ENCODE results near the gene MYO1B.

- TF ChIP-seq POLR2AphosphoS5 (IDR thresholded peaks at IDR 0.05; ENCODE audit: borderline replicate concordance, low read depth, low read length): no peak
- no peak for TF ChIP-seq EZH2 (IDR thresholded peaks at IDR 0.05)
- TF ChIP-seq FOXP2 (optimal IDR thresholded peaks at IDR 0.05; ENCODE audit: control extremely low read depth, extremely low read length, insufficient read depth): no peak
Observed at GRCh38 chr2:191255271-191255670, 10.1 kb downstream of the MYO1B start.
